T-helper 17 cell (primary cell): Measurements from ENCODE around the gene APPL2. TPM values are rescaled to one million over a fixed set of nuclear protein-coding genes. Genes with fewer than 3 reads are reported as not detected.

Experiments used
- ATAC-seq: fragments of 150-1000 bp; cut with Tn5 transposase; 2 replicates; pipeline ENCODE4 v1.10.0; 2021; ENCODE audit warnings: mild to moderate bottlenecking, moderate library complexity
- DNase-seq, 3 donors: peaks; one replicate each; pipeline versions ENCODE4 v3.0.0 to v3.0.0-alpha.2; 2020 to 2021
- H3K9me3 ChIP-seq: one replicate; pipeline ENCODE4 v1.7.0; 2013; ENCODE audit warnings: low read length, mild to moderate bottlenecking; ENCODE audit not compliant: control insufficient read depth, poor library complexity, severe bottlenecking
- H3K27ac Mint-ChIP-seq: one replicate; pipeline ENCODE4 v1.8.0; 2022; ENCODE audit warnings: mild to moderate bottlenecking, moderate library complexity, mixed read lengths
- H3K27me3 Mint-ChIP-seq: one replicate; pipeline ENCODE4 v1.8.0; 2022; ENCODE audit warnings: mixed read lengths
- H3K36me3 Mint-ChIP-seq: one replicate; pipeline ENCODE4 v1.8.0; 2022; ENCODE audit warnings: low read depth, mixed read lengths
- H3K4me1 Mint-ChIP-seq: one replicate; pipeline ENCODE4 v1.8.0; 2022; ENCODE audit warnings: mild to moderate bottlenecking, mixed read lengths
- H3K4me3 Mint-ChIP-seq: one replicate; pipeline ENCODE4 v1.8.0; 2022; ENCODE audit warnings: mild to moderate bottlenecking, moderate library complexity, mixed read lengths
- total RNA-seq, 4 donors: library from RNA in 2 of 4; stranded (reverse) in 2 of 4; gene quantifications; one replicate each; pipeline ENCODE4 v1.2.3 and lab custom pipeline; 2022 to 2026

APPL2 gene, protein sequence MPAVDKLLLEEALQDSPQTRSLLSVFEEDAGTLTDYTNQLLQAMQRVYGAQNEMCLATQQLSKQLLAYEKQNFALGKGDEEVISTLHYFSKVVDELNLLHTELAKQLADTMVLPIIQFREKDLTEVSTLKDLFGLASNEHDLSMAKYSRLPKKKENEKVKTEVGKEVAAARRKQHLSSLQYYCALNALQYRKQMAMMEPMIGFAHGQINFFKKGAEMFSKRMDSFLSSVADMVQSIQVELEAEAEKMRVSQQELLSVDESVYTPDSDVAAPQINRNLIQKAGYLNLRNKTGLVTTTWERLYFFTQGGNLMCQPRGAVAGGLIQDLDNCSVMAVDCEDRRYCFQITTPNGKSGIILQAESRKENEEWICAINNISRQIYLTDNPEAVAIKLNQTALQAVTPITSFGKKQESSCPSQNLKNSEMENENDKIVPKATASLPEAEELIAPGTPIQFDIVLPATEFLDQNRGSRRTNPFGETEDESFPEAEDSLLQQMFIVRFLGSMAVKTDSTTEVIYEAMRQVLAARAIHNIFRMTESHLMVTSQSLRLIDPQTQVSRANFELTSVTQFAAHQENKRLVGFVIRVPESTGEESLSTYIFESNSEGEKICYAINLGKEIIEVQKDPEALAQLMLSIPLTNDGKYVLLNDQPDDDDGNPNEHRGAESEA
- total RNA-seq (10 to 100 TPM; 39.1 to 44.2 TPM), total RNA-seq (lab: John Stamatoyannopoulos, UW) (28.9 to 83.1 reads per million in 2 donors)

GRCh38 chr12:105235732-105236476, at the start of gene APPL2:
TSS of gene APPL2 (minus strand) at chr12:105236174. CDS start at chr12:105236012, 162 bp downstream.
- peak; percentile 48 to 63 (median 62) for DNase-seq
- H3K27ac Mint-ChIP-seq, result peak within 1 kb of the TSS; percentile 94
- H3K36me3 Mint-ChIP-seq, result no peaks in the 10 kb centered on the region
- no peaks in the 10 kb centered on the region for H3K27me3 Mint-ChIP-seq
- ATAC-seq, result peak; percentile 83
- peak within 1 kb of the TSS; percentile 94 for H3K4me3 Mint-ChIP-seq
- H3K4me1 Mint-ChIP-seq, result peaks cover 35% of the 10 kb centered on the region
- no peaks in the 10 kb centered on the region for H3K9me3 ChIP-seq

GRCh38 chr12:105285378-105285777, 49.4 kb upstream of the APPL2 start:
- no peak overlapping the region for H3K4me3 Mint-ChIP-seq
- no peak for ATAC-seq
- H3K27ac Mint-ChIP-seq, result no peak overlapping the region
- peaks cover 12% of the 10 kb centered on the region for H3K27me3 Mint-ChIP-seq
- no peaks in the 10 kb centered on the region for H3K36me3 Mint-ChIP-seq
- no peak for DNase-seq
- H3K9me3 ChIP-seq, result no peaks in the 10 kb centered on the region
- no peaks in the 10 kb centered on the region for H3K4me1 Mint-ChIP-seq

DNA sequence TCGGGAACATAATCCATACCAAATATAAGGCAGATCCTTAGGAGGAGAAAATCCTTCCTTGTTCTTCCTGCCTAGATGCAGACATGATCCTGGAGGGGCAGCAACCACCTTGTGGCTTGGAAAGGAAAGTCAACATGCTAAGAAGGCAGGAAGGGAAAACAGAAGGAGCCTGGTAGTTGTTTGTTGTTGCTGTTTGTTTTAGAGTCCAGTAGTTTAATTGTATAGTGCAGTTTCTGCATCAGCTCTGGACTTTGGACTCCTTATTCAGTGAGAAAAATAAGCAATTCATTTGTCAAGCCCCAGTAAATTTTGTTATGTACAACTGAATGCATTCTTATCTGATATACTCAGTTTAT, 45.7 kb upstream of the APPL2 start:
- DNase-seq (no peak), ATAC-seq (no peak)
- no peaks in the 10 kb centered on the region for H3K9me3 ChIP-seq
- Mint-ChIP-seq H3K27me3 (peaks cover 12% of the 10 kb centered on the region), H3K27ac (no peak overlapping the region), H3K4me1 (peaks cover 3% of the 10 kb centered on the region), H3K4me3 (no peak overlapping the region), H3K36me3 (no peaks in the 10 kb centered on the region)

DNA sequence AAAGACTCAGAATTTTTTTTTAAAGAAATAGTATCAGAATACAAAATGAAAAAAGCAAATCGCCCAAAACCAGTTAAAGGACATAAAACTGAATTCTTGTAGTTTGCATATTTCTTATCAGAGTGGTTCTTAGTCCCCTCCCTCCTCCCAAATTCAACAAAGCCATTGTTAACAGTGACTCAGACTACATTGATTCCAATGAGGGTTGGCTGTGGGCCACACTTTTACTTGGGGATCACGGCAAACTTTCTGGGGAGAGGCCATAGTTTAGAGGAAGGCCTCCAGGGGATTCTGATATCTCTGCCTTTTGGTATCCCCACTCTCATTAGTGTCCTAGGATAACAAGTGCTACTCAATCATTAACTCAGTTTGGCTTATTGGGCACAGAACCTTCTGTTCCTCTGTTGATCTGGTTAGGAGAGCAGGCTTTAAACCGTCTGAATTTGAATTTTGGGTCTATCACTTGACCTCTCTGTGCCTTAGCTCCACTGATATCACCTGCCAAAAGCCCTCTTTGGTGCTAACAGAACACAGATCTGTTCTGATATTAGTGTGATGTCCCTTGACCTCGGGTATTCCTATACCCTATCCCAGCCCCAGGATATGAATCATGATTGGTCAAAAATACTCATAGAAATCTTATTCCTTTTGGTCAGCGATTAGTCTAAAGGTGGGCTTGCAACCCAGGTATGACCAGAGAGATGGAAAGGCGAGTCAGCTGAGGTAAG, 45.2 kb upstream of the APPL2 start:
- H3K4me1 Mint-ChIP-seq, result peaks cover 3% of the 10 kb centered on the region
- no peaks in the 10 kb centered on the region for H3K36me3 Mint-ChIP-seq
- DNase-seq (no peak), ATAC-seq (no peak)
- H3K27ac Mint-ChIP-seq, result no peak overlapping the region
- peaks cover 8% of the 10 kb centered on the region for H3K27me3 Mint-ChIP-seq
- H3K4me3 Mint-ChIP-seq, result no peak overlapping the region
- no peaks in the 10 kb centered on the region for H3K9me3 ChIP-seq

DNA sequence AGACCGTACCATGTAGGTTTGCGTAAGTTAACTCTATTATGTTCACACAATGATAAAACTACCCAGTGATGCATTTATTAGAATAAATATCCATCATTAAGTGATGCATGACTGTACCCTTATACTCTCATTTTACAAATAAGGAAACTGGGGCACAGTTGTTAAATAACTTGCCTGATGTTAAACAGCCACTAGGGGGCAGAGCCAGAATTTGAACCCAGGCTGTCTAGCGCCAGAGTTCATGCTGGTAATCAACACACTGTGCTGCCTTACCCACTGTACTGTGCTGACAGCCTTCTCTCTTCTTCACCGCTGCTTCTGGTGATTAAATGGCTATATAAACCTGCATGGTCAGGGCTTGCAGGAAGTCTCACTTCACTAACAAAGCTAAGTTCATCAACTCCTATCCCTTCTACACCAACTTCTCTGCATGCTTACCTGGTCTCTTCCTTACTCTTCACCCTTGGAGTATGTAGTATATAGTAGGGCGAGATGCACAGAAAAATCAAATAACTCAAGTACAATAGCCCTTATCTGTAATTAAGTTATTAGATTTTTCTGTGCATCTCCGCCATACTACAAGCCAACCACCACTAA, 43.6 kb upstream of the APPL2 start:
- no peak overlapping the region for H3K4me3 Mint-ChIP-seq
- peak; percentile 45 for ATAC-seq

GRCh38 chr12:105278043-105278697, 42.2 kb upstream of the APPL2 start:
- ATAC-seq, result no peak
- H3K27ac Mint-ChIP-seq, result no peak overlapping the region
- H3K4me1 Mint-ChIP-seq, result peaks cover 3% of the 10 kb centered on the region
- no peak overlapping the region for H3K4me3 Mint-ChIP-seq
- H3K9me3 ChIP-seq, result no peaks in the 10 kb centered on the region
- no peak for DNase-seq
- H3K27me3 Mint-ChIP-seq, result no peaks in the 10 kb centered on the region
- no peaks in the 10 kb centered on the region for H3K36me3 Mint-ChIP-seq

More for the DNA sequence above, 43.6 kb upstream of the APPL2 start:
- DNase-seq, result no peak
- H3K36me3 Mint-ChIP-seq, result no peaks in the 10 kb centered on the region
- no peaks in the 10 kb centered on the region for H3K27me3 Mint-ChIP-seq
- no peak overlapping the region for H3K27ac Mint-ChIP-seq
- H3K4me1 Mint-ChIP-seq, result peaks cover 3% of the 10 kb centered on the region
- no peaks in the 10 kb centered on the region for H3K9me3 ChIP-seq

DNA sequence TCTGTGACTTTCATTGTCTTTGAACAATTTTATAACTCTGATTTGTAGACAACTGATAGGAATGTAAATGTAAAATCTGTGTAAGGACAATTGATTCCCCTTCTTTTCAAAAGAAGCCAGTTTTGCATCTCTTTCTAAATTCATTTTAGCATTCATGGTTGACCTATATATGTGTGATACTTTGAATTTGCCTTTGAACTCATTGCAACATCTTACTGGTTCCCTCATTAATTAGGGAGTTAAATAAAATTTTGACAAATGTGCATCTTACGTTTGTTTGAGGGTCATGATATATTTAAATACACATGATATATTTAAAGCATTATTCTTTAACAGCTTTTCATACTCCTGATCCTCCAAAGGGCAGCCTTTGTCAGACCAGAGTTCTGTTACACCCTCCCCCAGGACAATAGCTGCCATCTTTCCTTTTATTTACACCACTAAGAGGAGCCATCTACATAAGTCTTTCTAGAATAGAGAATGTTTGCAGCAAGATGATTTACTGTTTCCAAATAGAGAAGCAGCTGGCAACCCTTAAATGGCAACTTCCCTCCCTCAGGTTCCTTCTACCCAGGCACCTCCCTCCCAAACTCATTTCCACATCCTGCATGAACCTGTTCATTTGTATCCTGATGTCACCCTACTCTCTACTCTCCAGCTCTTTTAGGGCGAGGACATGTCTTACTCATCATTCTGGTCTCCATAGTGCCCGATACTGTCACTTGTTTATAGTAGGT, 40.2 kb upstream of the APPL2 start:
- DNase-seq (no peak), ATAC-seq (no peak)
- no peak overlapping the region for H3K4me3 Mint-ChIP-seq
- peaks cover 3% of the 10 kb centered on the region for H3K4me1 Mint-ChIP-seq
- H3K36me3 Mint-ChIP-seq, result no peaks in the 10 kb centered on the region
- no peaks in the 10 kb centered on the region for H3K9me3 ChIP-seq
- no peaks in the 10 kb centered on the region for H3K27me3 Mint-ChIP-seq
- peak overlapping the region; percentile 11 for H3K27ac Mint-ChIP-seq

DNA sequence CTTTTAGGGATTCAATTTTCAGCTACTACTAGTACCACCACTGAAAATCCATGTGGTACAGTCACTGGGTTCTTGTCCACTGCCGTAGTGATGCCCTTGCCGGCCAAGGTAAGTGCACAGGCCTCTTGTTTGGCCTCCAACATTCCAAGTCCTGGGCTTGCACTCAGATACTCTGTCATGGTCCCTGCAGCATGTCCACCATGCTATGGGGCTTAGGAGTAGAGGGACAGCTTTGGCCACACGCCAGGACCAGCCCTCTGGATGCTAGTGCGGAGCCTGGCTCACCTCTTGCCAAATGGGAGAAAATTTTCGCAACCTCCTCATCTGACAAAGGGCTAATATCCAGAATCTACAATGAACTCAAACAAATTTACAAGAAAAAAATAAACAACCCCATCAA, 38.6 kb upstream of the APPL2 start:
- H3K36me3 Mint-ChIP-seq, result no peaks in the 10 kb centered on the region
- ATAC-seq (no peak), DNase-seq (no peak)
- H3K9me3 ChIP-seq, result no peaks in the 10 kb centered on the region
- H3K27ac Mint-ChIP-seq, result no peak overlapping the region
- H3K4me1 Mint-ChIP-seq, result peaks cover under 1% of the 10 kb centered on the region
- H3K27me3 Mint-ChIP-seq, result no peaks in the 10 kb centered on the region
- no peak overlapping the region for H3K4me3 Mint-ChIP-seq

- H3K27ac Mint-ChIP-seq, result no peak overlapping the region
- H3K9me3 ChIP-seq, result no peaks in the 10 kb centered on the region
- DNase-seq (no peak), ATAC-seq (no peak)
- H3K36me3 Mint-ChIP-seq, result no peaks in the 10 kb centered on the region
- H3K4me1 Mint-ChIP-seq, result no peaks in the 10 kb centered on the region
- H3K27me3 Mint-ChIP-seq, result no peaks in the 10 kb centered on the region
- no peak overlapping the region for H3K4me3 Mint-ChIP-seq
Measured at GRCh38 chr12:105273601-105274000, 37.6 kb upstream of the APPL2 start.

- DNase-seq (no peak), ATAC-seq (no peak)
- H3K4me3 Mint-ChIP-seq, result no peak overlapping the region
- H3K27me3 Mint-ChIP-seq, result no peaks in the 10 kb centered on the region
- H3K36me3 Mint-ChIP-seq, result no peaks in the 10 kb centered on the region
- no peak overlapping the region for H3K27ac Mint-ChIP-seq
- H3K4me1 Mint-ChIP-seq, result no peaks in the 10 kb centered on the region
- H3K9me3 ChIP-seq, result no peaks in the 10 kb centered on the region
Measured at GRCh38 chr12:105272814-105273416, 36.9 kb upstream of the APPL2 start.

DNA sequence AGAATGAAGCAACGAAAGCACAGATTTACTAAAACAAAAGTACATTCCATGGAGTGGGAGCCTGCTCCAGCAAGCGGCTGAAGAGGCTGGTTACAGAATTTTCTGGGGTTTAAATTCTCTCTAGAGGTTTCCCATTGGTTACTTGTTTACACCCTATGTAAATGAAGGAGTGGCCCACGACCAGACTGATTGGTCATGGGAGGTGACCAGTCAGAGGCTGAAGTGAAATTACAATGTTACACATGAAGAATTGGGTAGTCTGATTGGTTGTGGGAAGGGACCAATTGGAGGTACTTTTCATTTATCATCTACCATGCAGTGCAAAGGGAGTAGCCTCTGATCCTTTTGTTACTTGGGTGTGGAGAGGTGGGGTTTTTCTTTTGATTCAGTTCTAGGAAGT, 36.2 kb upstream of the APPL2 start:
- Mint-ChIP-seq H3K27ac (no peak overlapping the region), H3K36me3 (no peaks in the 10 kb centered on the region), H3K27me3 (no peaks in the 10 kb centered on the region), H3K4me1 (no peaks in the 10 kb centered on the region), H3K4me3 (no peak overlapping the region)
- DNase-seq (no peak), ATAC-seq (no peak)
- no peaks in the 10 kb centered on the region for H3K9me3 ChIP-seq
